Urothelium cell line (cell line): Measurements from ENCODE around the gene EYS.

Experiments used
- DNase-seq: peaks from one replicate; pipeline ENCODE4 v3.0.0; 2011; ENCODE audit warnings: low spot score, mixed read lengths
- FAIRE-seq: peaks from 2 replicates; lab custom pipeline; 2011; peaks lifted over from hg19 to GRCh38; lab: Jason Lieb, UNC

EYS gene

DNA sequence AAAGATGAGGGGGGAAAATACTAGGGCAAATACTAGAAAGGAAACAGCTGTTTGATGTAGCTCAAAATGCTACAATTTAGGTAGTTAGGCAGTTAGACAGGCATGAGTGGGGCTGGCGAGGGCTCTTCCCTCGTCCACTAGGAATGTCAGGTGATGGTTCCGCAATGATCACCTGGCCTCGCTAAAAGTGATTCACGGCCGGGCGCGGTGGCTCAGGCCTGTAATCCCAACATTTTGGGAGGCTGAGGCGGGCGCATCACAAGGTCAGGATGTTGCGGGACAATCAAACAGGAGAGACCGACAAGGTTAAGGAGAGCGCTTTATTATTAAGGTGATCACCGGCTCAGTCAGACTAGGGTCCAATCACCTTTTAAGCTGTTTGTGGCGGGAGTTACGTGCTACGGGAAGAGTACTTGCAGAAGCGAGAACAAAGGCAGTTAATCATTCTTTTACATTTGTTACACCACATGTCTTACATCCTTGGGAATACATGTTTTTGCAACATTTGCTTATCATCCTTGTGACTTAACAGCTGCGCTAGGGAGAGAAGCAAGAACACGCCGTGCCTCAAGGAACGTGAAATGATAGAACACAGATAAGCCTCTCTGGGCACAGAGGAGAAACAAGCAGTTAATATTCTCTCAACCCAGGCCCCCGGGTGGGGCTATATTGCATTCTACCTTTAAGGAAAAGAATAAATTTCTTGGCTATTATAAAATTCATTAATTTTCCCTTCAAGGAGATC is 1025.4 kb downstream of the EYS start:
- DNase-seq: no peak
- FAIRE-seq: peak; percentile 23

DNA sequence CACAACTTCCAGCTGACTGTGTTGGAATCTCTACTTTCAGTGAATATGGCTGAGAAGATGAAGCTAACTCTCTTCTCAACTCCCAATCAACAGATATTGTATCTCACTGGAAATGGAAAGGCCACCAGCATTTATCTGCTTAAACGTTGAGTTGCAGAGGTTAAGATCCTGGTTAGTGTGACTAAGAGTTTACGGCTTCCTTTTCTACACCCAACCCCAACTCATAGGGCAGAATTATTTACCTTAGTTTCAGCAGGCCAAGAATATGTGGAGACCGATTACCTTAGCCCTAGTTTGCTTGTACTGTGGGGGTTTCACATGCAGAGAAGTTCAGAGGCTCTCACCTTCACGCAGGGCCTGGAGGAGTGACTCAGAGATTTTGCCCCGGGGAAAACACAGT is 1026.6 kb downstream of the EYS start:
- FAIRE-seq: no peak

DNA sequence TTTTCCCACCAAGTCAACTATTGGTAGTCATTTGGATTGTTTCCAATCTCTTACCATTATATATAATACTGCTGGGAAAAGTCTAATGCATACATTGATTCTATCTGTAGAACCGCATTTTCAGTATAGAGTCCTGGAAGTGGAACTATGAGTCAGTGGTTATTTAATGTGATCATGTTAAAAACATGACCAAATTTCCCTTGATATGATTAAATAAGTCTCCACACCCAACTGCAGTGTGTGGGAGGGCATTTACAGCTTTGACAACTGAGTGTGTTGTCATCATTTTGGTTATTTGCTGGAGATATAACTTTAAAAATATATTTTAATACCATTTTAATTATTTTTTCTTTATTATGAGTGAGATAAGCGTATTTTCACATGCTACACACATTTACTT is 1027.6 kb downstream of the EYS start:
- no peak for FAIRE-seq
- no peak for DNase-seq

More for the DNA sequence above, 1026.6 kb downstream of the EYS start:
- DNase-seq: peak; percentile 15

DNA sequence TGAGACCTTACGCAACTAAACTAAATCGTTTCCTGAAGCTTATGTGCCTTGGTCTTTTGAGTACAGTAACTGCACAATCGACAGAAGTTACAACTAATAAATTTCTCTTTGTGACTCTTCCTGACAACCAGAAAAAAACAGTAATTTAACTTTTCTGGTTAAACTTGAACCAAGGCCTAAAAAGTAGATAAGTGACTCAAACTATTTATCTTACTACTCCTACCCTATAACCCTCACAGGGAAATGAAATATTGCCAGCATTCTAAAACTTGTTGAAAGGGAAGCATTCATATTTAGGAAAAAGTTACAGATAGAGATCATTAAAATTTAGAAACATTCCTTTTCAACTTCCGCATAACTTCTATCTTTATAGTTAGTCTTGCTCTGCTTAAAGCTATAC is 1034.4 kb downstream of the EYS start:
- DNase-seq: no peak
- no peak for FAIRE-seq

DNA sequence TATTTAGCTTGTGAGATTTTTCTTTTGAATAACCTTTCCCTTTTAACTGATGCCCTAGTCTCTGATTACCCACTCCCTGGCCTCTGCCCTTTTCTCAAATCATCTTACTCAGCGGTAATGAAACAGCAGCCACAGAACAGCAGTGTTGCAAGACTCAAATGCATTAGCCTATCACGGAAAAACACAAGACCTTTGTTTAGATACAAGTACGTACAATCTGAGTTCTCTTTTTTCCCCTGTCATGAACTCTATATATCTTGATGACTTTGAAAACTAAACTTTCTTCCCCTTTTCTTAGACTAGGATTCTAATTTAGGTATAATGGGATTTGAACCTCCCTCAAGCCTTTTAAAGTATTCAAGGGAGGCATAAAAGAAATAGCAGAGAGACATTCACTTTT is 1034.9 kb downstream of the EYS start:
- no peak for FAIRE-seq
- DNase-seq: no peak

DNA sequence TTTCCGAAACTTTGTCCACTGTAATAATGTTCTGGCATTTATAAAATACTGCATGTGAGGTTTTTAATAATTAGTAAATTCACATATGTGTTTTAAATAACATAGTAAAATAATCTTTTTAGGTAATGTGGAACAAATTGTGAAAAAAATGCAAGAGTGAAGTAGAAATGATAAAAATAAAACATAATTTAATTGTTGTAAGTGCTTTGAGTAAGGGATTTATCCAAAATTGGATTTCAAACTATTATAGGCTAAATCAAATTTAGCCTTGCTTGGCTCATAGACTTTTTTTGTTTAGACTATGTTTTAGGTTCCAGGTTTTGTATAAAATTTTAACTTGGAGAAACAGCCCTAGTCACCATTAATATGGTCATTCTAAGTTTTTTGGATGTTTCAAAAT is 1041.9 kb downstream of the EYS start:
- FAIRE-seq: no peak

DNA sequence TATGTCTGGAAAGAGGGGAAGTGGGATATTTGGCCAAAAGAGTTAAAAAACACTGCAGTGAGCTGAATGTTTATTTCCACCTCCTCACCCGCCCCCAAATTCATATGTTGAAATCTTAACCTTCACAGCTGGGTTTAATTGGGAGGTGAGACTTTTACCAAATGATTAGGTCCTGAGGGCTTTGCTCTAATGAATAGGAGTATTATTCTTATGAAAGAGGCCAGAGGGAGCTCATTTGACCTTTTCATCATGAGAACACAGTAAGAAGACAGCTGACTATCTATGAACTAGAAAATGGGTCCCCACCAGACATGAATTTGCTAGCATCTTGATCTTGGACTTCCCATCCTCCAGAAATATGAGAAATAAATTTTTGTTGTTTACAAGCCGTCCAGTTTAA is 1042.5 kb downstream of the EYS start:
- no peak for FAIRE-seq

More for the DNA sequence above, 1041.9 kb downstream of the EYS start:
- no peak for DNase-seq

DNA sequence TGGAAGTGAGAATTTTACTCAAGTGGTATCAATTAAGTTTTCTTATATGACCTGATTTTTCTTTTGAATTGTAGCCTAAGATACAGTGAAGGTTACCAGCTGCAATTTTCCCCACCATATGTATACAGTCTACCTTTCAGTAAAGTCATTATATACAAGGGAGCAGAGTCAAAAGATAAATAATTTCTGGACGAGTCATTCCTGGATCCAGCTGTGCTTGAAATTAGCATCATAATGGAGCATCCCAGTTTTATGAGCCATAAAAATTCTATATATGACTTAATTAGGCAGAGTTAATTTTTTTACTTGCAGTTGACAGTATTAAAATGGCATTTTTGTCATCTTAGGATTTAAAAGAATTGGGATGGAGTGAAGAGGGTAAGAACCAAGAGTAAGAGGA is 1063.0 kb downstream of the EYS start:
- FAIRE-seq: no peak
- DNase-seq: no peak

More for the DNA sequence above, 1042.5 kb downstream of the EYS start:
- DNase-seq: no peak

DNA sequence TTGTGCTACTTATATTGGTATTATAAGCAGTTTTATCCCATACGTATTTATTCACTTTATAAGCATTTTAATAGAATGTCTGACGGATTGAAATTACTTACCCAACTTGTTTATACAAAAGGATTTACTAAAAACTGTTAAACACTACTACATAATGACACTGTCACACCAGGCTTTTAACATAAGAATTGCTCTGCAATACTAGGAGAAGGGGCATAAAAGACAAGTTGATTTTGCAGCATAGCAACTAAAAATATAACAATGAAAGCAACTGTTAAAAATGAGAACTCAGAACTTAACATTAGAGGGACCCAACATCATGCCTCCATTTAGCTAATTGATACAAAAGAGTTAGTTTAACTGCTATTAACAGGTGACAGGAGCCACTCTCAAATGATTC is 1076.1 kb downstream of the EYS start:
- FAIRE-seq (no peak), DNase-seq (no peak)

DNA sequence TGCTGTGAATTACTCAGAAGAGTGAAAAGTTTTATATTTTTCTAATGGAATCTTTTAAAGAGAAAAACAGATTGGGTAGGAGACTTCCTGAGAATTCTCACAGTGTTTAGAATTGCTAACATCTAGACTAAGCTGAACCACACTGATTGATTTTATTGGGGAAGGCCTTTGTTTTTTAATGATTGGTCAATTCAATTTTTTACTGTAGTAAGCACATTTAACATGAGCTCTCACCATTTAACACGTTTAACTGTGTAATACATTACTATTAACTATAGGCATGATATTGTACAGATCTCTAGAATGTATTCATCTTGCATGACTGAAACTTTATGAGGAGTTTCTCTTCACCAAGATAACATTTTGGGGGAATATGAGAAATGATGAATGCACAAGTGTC is 1084.1 kb downstream of the EYS start:
- no peak for DNase-seq
- FAIRE-seq: no peak

DNA sequence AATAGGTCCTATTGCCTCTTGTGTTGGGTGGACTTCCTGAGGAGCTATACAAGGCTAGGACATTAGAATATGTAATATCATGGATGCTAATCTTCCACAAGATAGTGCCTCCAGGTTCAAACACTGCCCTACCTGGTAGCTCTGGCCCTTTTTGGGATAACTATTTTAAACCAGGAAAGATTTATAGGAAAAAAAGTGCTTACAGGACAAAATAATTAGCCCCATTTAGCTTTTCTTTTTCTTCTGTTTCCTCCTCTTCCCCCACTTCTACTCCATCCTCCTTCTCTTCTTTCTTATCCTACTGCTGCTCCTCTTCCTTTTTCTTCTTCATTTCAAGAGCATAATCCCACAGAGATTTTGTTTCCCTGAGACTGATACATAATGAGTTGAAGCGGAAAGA is 1104.0 kb downstream of the EYS start:
- DNase-seq: no peak
- no peak for FAIRE-seq

DNA sequence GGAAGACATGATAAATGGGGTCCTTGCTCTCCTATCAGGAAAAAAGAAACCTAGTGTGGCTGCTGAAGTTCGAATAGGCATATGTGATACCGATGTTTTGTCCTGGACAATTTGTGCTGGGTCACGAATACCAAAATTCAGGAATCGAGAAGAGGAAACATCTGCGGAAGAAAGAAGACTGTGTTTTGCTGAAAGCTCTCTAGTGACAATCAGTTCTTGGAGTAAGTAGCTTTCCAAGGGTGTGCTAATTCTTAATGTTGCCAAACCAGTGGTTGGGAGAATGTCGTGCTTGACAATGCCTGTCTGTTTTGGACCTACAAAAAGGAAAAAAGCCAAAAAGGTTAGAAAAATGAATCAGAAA is 1115.4 kb downstream of the EYS start:
- no peak for FAIRE-seq
- no peak for DNase-seq

DNA sequence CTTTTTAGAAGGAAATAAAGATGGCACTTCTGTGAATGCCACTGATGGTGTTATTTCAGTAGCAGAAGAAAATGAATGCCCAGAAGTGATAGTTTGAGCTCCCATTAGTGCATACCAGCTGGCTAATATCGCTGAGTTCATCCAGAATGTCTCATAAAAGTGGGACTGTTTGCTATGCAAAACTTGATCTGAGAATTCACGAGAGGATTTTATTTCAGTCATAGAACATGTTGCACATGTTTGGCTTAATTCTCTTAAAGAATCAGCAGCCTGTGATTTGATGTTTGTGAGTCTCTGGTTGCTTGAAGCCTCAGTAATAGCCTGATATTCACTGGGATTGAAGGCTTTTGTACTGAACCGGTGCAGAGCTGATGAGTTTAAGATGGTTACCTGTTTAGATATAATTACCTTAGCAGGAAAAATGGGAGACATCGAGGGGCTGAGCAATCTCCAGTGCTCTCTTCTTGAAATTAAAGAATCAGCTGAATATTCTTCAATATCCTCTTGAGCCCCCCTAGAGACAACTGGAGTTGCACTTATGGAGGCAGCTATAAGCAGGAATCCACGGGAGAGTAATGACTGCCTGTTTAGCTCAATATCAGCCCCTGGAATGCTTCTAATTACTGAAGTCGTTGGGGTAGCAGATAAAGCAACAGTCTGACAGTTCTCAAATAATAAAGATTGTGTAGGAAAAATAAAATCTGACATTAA is 1115.9 kb downstream of the EYS start:
- FAIRE-seq (no peak), DNase-seq (no peak)

DNA sequence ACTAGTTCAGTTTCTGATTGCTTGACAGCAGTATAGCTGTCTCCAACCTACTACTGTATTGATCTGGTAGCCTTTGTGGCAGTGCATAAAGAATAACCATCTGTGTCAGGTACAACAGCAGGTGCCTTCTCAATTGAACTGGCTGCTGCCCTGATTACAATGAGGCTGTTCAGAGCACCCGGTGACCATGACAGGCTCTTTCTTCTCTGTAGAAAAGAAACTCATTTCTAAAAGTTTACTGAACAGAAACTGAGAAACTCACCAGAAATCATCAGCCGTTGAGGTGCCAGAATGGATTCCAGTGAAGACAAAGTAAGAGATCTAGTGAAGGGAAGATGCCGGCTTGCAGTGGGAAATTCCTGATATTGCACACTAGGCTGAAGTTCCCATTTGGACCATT is 1117.1 kb downstream of the EYS start:
- DNase-seq: no peak
- FAIRE-seq: no peak

DNA sequence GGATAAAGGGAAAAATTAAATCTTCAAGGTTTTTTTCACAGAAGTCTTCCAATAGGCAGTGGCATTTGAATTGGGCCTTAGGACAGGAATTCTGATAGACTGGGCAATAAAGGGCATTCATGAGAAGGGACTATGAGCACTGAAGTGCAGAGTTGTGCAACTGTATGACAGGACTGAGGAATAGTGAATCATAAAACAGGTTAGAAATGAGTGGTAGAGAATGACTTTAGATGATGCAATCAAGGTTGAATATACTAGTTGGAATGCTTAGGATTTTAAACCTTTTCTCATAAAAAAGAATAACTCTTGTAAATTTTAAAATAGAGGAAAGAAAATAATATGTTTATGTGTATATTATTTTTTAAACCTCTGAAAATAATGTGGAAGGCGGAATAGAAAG is 1126.7 kb downstream of the EYS start:
- DNase-seq (peak; percentile 4), FAIRE-seq (no peak)

DNA sequence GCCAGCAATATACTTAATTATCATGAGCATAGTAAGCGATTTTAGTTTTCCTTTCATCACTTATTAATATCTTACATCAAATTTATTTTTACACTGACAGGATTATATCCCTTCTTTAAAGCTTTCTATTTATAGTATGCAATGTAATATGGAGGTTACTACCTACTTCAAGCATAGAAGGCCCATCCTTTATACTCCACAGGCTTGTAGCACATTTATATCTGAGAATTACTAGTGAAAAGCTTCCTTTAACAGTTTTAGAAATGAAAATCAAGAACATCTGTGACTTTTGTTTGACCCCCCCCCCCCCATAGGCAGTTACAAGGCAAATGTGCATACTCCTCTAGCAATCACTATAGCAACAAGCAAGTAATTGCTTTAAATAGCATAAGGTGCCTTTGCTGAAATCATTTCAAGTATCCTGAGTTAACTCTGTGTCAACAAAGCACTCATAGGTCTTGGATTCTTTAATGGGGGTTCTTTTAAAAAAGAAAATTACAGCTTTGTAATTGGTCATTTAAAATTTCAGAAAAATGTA is 1153.7 kb downstream of the EYS start:
- no peak for FAIRE-seq
- DNase-seq: no peak

DNA sequence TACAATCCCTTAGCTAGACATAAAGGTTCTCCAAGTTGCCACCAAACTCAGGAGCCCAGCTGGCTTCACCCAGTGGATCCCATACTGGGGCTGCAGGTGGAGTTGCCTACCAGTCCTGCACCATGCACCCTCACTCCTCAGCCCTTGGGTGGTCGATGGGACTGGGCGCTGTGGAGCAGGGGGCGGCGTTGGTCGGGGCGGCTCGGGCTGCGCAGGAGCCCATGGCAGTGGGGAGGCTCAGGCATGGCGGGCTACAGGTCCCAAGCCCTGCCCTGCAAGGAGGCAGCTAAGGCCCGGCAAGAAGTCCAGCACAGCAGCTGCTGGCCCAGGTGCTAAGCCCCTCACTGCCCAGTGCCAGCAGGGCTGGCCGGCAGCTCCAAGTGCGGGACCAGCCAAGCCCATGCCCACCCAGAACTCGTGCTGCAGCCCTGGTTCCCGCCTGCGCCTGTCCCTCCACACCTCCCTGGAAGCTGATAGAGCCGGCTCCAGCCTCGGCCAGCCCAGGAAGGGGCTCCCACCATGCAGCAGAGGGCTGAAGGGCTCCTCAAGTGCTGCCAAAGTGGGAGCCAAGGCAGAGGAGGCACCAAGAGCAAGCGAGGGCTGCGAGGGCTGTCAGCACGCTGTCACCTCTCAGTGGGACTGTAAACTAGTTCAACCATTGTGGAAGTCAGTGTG is 1159.3 kb downstream of the EYS start:
- FAIRE-seq (no peak), DNase-seq (no peak)

DNA sequence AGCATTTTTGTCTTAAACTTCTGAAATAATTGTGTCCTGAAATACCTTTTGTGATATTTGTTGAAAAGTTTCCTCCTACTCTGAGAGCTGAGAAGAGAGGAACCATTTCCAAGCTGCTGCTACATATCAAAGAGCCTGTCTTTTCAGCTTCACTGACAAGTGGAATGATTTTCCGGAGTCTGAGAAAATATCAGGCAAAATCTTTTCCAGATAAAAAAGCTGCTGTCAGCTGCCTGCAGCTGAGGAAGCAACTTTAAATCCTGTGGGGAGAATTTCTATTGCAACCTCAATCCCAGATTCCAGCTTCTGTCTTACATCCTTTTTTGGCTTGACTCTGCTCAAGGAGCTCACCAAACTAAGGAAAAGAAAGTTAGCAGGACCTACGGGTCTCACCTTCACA is 1167.1 kb downstream of the EYS start:
- FAIRE-seq (no peak), DNase-seq (no peak)

DNA sequence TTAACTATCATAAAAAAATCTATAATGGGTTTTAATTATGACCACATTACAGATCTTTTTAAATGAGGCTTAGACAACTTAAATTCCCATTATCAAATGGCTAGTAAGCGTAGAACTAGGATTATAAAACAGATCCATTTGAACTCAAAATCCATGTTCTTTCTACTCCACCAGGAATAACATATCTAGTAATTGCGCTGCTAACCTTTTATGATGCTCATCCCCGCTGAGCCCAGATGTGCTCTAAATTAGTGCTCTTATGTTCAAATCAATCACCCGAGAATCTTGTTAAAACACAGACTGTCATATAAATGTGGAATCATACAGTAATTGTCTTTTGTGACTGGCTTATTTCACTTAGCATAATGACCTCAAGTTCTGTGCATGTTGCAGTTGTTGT is 1168.3 kb downstream of the EYS start:
- FAIRE-seq (no peak), DNase-seq (no peak)

DNA sequence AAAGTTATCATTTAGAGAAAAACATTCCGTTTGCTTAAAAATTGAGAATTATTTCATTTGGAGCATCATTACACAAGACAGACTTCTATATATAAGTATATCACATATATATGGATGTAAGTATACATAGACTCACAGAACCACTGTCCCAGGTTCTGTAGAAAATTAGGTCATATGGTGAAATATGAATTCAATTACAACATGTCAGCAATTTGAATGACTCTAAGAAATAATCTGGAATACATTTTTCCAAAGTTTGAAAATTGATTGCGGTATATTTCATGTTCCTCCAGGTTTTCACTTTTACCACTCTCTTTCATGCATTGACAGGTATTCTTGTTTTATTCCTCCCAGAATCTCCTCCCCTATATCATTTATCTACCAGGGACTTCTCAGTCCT is 1179.1 kb downstream of the EYS start:
- FAIRE-seq (no peak), DNase-seq (no peak)

DNA sequence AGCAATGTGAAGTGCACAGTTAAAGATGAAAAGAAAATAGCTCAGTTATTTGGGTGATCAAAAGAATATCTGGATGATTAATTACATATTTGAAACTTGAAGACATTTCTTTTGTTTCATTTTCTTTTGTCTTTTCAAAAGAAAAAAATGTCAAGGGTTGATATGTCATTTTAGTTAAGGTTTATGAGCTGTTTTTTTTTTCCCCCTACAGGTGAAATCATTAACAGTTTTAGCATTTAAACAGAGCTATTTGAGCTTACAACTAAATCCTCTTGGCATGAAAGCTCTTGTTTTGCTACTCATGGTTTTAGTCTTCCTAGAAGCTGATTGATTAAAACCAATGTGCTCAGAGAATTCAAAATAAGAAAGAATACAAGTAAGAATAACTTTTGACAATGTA is 1184.2 kb downstream of the EYS start:
- FAIRE-seq (no peak), DNase-seq (no peak)

DNA sequence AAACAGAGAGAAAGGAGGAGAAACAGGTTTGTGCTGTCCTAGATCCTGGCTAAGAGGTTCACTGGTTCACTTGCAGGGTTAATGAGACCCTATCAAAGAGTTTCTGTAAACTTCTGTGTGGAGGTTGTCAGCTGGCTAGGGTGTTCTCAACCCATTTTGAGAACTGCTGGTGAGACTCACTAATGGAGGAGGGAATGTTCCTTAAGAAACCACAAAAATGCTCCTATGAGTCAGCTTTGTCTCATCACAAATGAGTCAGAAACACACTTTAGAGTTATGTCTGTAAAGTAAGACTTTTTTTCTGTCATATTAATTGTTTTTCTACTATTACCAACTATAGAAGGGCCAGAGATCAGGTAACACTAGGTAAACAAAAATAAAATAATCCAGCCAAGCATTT is 1187.0 kb downstream of the EYS start:
- DNase-seq (peak; percentile 78), FAIRE-seq (no peak)
